GM12891 (cell line): ENCODE data around the gene HOXB5.
A peak's percentile ranks its signal among the peaks of the same experiment; 100 is the strongest.

Source experiments
- DNase-seq: peaks from one replicate; pipeline ENCODE4 v3.0.0; 2011; ENCODE audit warnings: low spot score; ENCODE audit not compliant: insufficient read length
- FAIRE-seq: peaks from 2 replicates; lab custom pipeline; 2011; peaks lifted over from hg19 to GRCh38; lab: Jason Lieb, UNC
- PAX5 ChIP-seq: IDR thresholded peaks from 2 replicates; pipeline ENCODE4 v1.6.1; 2011; ENCODE audit warnings: low read length, moderate library complexity, mild to moderate bottlenecking; ENCODE audit not compliant: insufficient read depth, severe bottlenecking
- POLR2A ChIP-seq: IDR thresholded peaks from 2 replicates; pipeline ENCODE4 v1.6.1; 2011; ENCODE audit warnings: low read depth, low read length, control low read depth
- POLR2AphosphoS5 ChIP-seq: IDR thresholded peaks from 2 replicates; pipeline ENCODE4 v1.6.1; 2011; ENCODE audit warnings: low read depth, low read length, control low read depth
- POU2F2 ChIP-seq: IDR thresholded peaks from 2 replicates; pipeline ENCODE4 v1.6.1; 2011; ENCODE audit warnings: low read depth, mild to moderate bottlenecking, control low read depth, low read length, moderate library complexity
- SPI1 ChIP-seq: IDR thresholded peaks from 2 replicates; pipeline ENCODE4 v1.6.1; 2011; ENCODE audit warnings: low read depth, low read length, control low read depth
- TAF1 ChIP-seq: IDR thresholded peaks from 2 replicates; pipeline ENCODE4 v1.6.1; 2011; ENCODE audit warnings: low read depth, low read length, control low read depth

The HOXB5 gene

GRCh38 chr17:48555258-48556228 lies 38.0 kb downstream of the HOXB5 start:
- DNase-seq (no peak), FAIRE-seq (peak; percentile 78)
- TF ChIP-seq POLR2AphosphoS5 (no peak), TAF1 (no peak), POU2F2 (no peak), SPI1 (no peak), PAX5 (no peak), POLR2A (no peak)

DNA sequence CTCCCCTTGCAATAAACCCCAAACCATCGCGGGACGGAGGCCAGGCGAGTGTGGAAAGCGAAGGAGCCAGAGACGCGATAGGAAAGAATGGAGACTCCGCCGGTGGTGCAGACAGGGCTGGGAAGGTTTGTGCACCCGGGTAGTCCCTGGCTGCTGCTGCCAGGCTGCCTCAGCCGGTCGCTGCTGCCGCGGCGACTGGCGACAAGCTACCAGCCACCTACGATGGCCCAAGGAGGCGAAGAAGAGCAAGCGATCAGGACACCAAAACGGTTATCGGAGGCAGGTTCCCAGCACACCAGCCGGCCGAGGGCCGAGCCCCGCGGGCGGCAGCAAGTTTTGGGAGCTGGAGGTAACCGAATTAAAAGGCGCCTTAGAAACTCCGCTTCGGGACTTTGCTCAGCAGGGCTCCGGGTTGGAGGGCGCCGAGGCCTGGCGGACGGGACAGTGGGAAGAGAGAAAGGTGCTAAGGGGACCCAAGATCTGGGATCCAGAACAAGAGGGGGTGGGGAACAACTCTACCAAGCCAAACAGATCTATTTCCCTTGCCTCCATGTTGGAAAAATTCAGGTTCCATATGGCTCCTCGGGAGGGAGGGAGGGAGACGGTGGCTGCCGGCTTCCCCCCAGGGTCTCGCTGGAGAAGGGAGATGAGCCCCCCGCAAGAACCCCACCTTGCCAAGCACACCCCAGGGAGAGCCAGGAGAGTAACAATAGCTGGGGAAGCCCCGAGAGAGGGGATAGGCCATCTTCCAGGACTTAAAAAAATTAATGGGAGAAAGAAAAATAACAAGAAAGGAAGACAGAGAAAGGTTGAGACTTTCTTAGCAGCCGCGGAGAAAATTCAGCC lies 38.9 kb downstream of the HOXB5 start:
- DNase-seq = no peak
- TF ChIP-seq POLR2AphosphoS5 (no peak), SPI1 (no peak), POU2F2 (no peak), POLR2A (no peak), TAF1 (no peak), PAX5 (no peak)
- FAIRE-seq = no peak

- FAIRE-seq = no peak
- DNase-seq = no peak
- TF ChIP-seq POU2F2 (no peak), PAX5 (no peak), POLR2AphosphoS5 (no peak), SPI1 (no peak), TAF1 (no peak), POLR2A (no peak)
Measured at GRCh38 chr17:48553826-48554225, 39.8 kb downstream of the HOXB5 start.

DNA sequence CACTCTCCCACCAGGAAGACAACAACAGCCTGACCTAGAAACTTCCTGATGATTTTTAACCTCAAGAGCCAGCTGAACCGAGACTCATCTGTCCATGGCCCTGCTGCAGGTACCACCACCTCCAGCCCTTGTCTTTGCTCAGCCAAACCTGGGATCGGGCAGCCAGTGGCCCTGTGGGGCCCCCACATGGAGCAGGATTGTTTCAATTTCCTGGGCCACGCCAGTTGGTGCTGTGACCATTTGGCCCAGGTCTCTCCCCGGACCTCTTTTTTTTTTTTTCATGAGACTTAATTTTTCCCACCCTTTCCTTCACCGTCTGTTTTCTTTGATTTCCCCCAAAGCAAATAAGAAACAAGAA lies 40.4 kb downstream of the HOXB5 start:
- FAIRE-seq (no peak), DNase-seq (no peak)
- TF ChIP-seq POU2F2 (no peak), PAX5 (no peak), TAF1 (no peak), SPI1 (no peak), POLR2A (no peak), POLR2AphosphoS5 (no peak)

DNA sequence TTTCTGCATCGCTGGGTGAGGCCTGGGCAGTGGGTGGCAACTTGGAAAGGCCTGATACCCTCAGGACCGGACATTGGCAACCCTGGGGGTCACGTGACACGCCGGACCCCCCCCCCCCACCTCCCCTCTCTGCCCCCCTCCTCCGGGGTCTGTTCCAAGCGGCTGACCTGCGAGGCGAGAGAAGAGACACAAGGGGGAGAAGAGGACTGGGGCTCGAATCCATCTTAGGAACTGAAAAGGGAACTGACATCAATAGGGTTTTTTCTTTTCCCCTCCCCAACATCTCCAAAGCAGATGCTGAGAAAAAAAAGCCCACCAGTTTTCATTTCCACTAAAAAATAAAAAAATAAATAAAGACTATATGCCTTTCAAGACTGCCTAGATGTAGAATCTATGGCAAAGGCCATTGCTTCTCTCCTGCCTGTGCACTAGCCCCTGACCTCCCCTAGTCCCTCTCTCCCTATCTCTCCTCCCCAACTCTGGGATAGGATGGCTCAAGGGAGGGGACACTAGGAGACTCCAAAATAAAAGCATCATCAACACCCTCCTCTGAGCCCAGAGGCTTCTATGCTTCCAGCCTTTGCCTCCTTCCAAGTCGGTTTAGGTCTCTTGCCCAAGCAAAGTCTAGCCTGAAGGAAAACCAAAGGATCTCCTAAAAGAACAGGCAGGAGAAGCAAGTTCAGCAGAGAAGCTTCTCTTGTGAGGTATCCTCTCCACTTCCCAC lies 41.0 kb downstream of the HOXB5 start:
- TF ChIP-seq POLR2AphosphoS5 = no peak
- peak; percentile 58 for TF ChIP-seq SPI1
- DNase-seq = no peak
- FAIRE-seq = no peak

GRCh38 chr17:48551596-48552465 lies 41.7 kb downstream of the HOXB5 start:
- TF ChIP-seq PAX5 = no peak
- TF ChIP-seq TAF1 = no peak
- no peak for TF ChIP-seq SPI1
- no peak for TF ChIP-seq POLR2AphosphoS5
- TF ChIP-seq POU2F2 = no peak
- TF ChIP-seq POLR2A = no peak
- DNase-seq (no peak), FAIRE-seq (no peak)

- DNase-seq = no peak
- FAIRE-seq = no peak
- TF ChIP-seq PAX5 (no peak), POLR2AphosphoS5 (no peak), SPI1 (no peak), TAF1 (no peak)
Measured at GRCh38 chr17:48551214-48551555, 42.4 kb downstream of the HOXB5 start.

GRCh38 chr17:48550502-48551213 lies 42.9 kb downstream of the HOXB5 start:
- FAIRE-seq = no peak
- DNase-seq = no peak
- no peak for TF ChIP-seq POLR2AphosphoS5
- no peak for TF ChIP-seq SPI1
- TF ChIP-seq PAX5 = no peak
- no peak for TF ChIP-seq POLR2A
- no peak for TF ChIP-seq POU2F2
- TF ChIP-seq TAF1 = no peak
